Liver (tissue), 3 donors: ENCODE measurements around the gene OGFOD3.

ENCODE experiments used
- GABPA ChIP-seq, 2 donors: IDR thresholded peaks in 1 of 2; conservative IDR thresholded peaks in 1 of 2; 2 replicates each; pipeline ENCODE4 v1.6.1; 2016; ENCODE audit warnings: antibody characterized with exemption in 2 of 2, mild to moderate bottlenecking in 1 of 2, moderate library complexity in 1 of 2
- NR2F2 ChIP-seq: IDR thresholded peaks from 2 replicates; pipeline ENCODE4 v1.6.1; 2016; ENCODE audit warnings: antibody characterized with exemption
- RAD21 ChIP-seq, 2 donors: IDR thresholded peaks; 2 replicates each; pipeline ENCODE4 v1.6.1; 2016; ENCODE audit warnings: antibody characterized with exemption in 2 of 2, mild to moderate bottlenecking in 2 of 2
- RXRA ChIP-seq, 2 donors: IDR thresholded peaks; 2 replicates each; pipeline ENCODE4 v1.6.1; 2017 to 2018; ENCODE audit warnings: antibody characterized with exemption in 2 of 2, mild to moderate bottlenecking in 1 of 2
- TAF1 ChIP-seq: conservative IDR thresholded peaks from 2 replicates; pipeline ENCODE4 v1.6.1; 2016; ENCODE audit warnings: antibody characterized with exemption, mild to moderate bottlenecking
- YY1 ChIP-seq: IDR thresholded peaks from 2 replicates; pipeline ENCODE4 v1.6.1; 2016; ENCODE audit warnings: antibody characterized with exemption, mild to moderate bottlenecking
- TF ChIP-seq, protein P1 (sequence below): fragments of 150-350 bp; IDR thresholded peaks from 2 replicates; pipeline ENCODE4 v1.5.1; 2017; ENCODE audit warnings: improper control_type of control experiment, low read depth, low read length; ENCODE audit not compliant: missing input control
- TF ChIP-seq, protein P2 (sequence below): IDR thresholded peaks from 2 replicates; pipeline ENCODE4 v1.6.1; 2016; ENCODE audit warnings: antibody characterized with exemption, mild to moderate bottlenecking
- TF ChIP-seq, protein P3 (sequence below): IDR thresholded peaks from 2 replicates; pipeline ENCODE4 v1.6.1; 2016; ENCODE audit warnings: antibody characterized with exemption
- TF ChIP-seq, protein P4 (sequence below): IDR thresholded peaks from 2 replicates; pipeline ENCODE4 v1.6.1; 2016; ENCODE audit warnings: antibody characterized with exemption
- donor health status: healthy.
- donor health status: healthy.

DNA sequence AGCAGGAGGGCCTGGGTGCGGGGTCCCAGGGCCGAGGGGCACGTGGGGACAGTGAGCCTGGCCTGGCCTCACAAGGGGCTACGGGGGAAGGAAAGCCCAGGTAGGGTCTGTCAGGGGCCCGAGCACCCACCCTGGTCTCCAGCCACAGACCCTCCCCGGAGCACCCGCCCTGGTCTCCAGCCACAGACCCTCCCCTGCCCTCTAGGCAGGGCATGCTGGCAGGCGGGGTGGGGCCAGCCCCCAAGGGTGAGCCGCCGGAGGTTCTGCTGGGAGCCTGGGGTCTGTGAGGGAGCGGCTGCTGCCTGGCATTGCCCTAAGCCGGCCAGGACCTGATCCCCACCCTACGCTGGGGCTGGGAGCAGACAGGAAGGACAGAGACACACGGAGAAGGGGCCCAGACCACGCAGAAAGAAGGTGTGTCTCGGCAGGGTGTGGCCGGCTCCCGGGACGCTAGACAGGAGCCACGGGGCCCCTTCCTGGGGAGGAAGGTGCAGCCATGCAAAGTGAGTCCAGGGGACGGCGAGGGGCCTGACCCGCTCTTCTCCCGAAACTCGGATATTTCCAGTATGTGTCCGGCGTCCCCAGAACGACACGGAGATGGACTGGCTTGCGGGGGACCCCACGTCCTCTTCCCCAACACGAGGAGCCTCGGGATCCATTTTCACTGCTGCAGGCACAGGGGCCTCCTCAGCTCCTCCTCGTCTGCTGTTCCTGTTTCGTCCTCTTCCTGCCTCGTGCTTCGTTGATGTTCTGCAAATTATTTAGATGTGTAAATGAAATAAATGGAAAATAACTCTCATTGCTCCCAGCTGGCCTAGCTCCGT is 31.3 kb downstream of the OGFOD3 start:
- TF ChIP-seq, protein P1, sequence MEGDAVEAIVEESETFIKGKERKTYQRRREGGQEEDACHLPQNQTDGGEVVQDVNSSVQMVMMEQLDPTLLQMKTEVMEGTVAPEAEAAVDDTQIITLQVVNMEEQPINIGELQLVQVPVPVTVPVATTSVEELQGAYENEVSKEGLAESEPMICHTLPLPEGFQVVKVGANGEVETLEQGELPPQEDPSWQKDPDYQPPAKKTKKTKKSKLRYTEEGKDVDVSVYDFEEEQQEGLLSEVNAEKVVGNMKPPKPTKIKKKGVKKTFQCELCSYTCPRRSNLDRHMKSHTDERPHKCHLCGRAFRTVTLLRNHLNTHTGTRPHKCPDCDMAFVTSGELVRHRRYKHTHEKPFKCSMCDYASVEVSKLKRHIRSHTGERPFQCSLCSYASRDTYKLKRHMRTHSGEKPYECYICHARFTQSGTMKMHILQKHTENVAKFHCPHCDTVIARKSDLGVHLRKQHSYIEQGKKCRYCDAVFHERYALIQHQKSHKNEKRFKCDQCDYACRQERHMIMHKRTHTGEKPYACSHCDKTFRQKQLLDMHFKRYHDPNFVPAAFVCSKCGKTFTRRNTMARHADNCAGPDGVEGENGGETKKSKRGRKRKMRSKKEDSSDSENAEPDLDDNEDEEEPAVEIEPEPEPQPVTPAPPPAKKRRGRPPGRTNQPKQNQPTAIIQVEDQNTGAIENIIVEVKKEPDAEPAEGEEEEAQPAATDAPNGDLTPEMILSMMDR = no peak
- TF ChIP-seq NR2F2 (no peak), TAF1 (no peak), YY1 (no peak), RAD21 (IDR thresholded peaks at IDR 0.05) (no peak), GABPA (IDR thresholded peaks at IDR 0.05 in 1 of 2, conservative IDR thresholded peaks at IDR 0.05 in 1 of 2) (no peak), RXRA (IDR thresholded peaks at IDR 0.05) (no peak)
- TF ChIP-seq, protein P2, sequence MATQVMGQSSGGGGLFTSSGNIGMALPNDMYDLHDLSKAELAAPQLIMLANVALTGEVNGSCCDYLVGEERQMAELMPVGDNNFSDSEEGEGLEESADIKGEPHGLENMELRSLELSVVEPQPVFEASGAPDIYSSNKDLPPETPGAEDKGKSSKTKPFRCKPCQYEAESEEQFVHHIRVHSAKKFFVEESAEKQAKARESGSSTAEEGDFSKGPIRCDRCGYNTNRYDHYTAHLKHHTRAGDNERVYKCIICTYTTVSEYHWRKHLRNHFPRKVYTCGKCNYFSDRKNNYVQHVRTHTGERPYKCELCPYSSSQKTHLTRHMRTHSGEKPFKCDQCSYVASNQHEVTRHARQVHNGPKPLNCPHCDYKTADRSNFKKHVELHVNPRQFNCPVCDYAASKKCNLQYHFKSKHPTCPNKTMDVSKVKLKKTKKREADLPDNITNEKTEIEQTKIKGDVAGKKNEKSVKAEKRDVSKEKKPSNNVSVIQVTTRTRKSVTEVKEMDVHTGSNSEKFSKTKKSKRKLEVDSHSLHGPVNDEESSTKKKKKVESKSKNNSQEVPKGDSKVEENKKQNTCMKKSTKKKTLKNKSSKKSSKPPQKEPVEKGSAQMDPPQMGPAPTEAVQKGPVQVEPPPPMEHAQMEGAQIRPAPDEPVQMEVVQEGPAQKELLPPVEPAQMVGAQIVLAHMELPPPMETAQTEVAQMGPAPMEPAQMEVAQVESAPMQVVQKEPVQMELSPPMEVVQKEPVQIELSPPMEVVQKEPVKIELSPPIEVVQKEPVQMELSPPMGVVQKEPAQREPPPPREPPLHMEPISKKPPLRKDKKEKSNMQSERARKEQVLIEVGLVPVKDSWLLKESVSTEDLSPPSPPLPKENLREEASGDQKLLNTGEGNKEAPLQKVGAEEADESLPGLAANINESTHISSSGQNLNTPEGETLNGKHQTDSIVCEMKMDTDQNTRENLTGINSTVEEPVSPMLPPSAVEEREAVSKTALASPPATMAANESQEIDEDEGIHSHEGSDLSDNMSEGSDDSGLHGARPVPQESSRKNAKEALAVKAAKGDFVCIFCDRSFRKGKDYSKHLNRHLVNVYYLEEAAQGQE = no peak
- TF ChIP-seq, protein P3, sequence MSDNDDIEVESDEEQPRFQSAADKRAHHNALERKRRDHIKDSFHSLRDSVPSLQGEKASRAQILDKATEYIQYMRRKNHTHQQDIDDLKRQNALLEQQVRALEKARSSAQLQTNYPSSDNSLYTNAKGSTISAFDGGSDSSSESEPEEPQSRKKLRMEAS = no peak
- TF ChIP-seq, protein P4, sequence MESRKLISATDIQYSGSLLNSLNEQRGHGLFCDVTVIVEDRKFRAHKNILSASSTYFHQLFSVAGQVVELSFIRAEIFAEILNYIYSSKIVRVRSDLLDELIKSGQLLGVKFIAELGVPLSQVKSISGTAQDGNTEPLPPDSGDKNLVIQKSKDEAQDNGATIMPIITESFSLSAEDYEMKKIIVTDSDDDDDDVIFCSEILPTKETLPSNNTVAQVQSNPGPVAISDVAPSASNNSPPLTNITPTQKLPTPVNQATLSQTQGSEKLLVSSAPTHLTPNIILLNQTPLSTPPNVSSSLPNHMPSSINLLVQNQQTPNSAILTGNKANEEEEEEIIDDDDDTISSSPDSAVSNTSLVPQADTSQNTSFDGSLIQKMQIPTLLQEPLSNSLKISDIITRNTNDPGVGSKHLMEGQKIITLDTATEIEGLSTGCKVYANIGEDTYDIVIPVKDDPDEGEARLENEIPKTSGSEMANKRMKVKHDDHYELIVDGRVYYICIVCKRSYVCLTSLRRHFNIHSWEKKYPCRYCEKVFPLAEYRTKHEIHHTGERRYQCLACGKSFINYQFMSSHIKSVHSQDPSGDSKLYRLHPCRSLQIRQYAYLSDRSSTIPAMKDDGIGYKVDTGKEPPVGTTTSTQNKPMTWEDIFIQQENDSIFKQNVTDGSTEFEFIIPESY = no peak
